Measurements from ENCODE around the gene PNMA8C.

The PNMA8C gene

GRCh38 chr19:46390121-46390858 lies 38.4 kb downstream of the PNMA8C start:
- ChIA-PET POLR2A (no interaction called here), CTCF (interaction anchor here (2.3 kb wide), 1 partner anchor 124 kb away, joined by 7 read pairs; no protein-coding TSS in a partner anchor)
- no peak overlapping the region for H3K4me3 ChIP-seq (ENCODE audit: low read depth, low read length)
- H3K4me1 ChIP-seq (ENCODE audit: control insufficient read depth, insufficient read depth, low read length): no peaks in the 10 kb centered on the region
- H3K9me3 ChIP-seq (ENCODE audit: control insufficient read depth, insufficient read depth, low read depth, low read length): no peaks in the 10 kb centered on the region
- H3K36me3 ChIP-seq (ENCODE audit: control insufficient read depth in 2 of 2, insufficient read depth in 1 of 2, low read length in 2 of 2): peaks cover 31 to 67% of the 10 kb centered on the region in 2 experiments
- TF ChIP-seq ZNF138 (tag by site-specific recombination; IDR thresholded peaks at IDR 0.05; ENCODE audit: borderline replicate concordance) (no peak), ZNF626 (tag by site-specific recombination; IDR thresholded peaks at IDR 0.05) (no peak), ZNF571 (tag by site-specific recombination; IDR thresholded peaks at IDR 0.05) (no peak), ZNF558 (tag by site-specific recombination; IDR thresholded peaks at IDR 0.05) (no peak), ZBTB6 (tag by site-specific recombination; IDR thresholded peaks at IDR 0.05) (no peak), ZNF10 (tag by site-specific recombination; IDR thresholded peaks at IDR 0.05) (no peak), EGR2 (tag by site-specific recombination; IDR thresholded peaks at IDR 0.05; ENCODE audit: low read depth) (no peak), ZSCAN18 (tag by site-specific recombination; IDR thresholded peaks at IDR 0.05) (no peak), PRDM10 (tag by site-specific recombination; IDR thresholded peaks at IDR 0.05) (no peak), ZNF449 (tag by site-specific recombination; IDR thresholded peaks at IDR 0.05) (no peak), ZNF292 (tag by site-specific recombination; IDR thresholded peaks at IDR 0.05; ENCODE audit: borderline replicate concordance, low read depth) (no peak), ZNF768 (tag by site-specific recombination; IDR thresholded peaks at IDR 0.05) (no peak), TCF7L2 (IDR thresholded peaks at IDR 0.05; ENCODE audit: borderline replicate concordance, low read depth, low read length) (no peak), FEZF1 (tag by site-specific recombination; IDR thresholded peaks at IDR 0.05) (no peak)
- no peak overlapping the region for H3K27ac ChIP-seq (ENCODE audit: extremely low read depth, low read depth, low read length)

GRCh38 chr19:46388311-46389095 lies 40.2 kb downstream of the PNMA8C start:
- POLR2A ChIA-PET: no interaction called here
- TF ChIP-seq SCRT2 (tag by site-specific recombination; IDR thresholded peaks at IDR 0.05) (no peak), BCL11B (tag by site-specific recombination; IDR thresholded peaks at IDR 0.05; ENCODE audit: low read depth) (0 out of 2 replicates have a peak, but pooled peaks have one; percentile 39)
- H3K27ac ChIP-seq (ENCODE audit: extremely low read depth, low read depth, low read length): no peak overlapping the region
- CTCF ChIA-PET: no interaction called here
- H3K4me1 ChIP-seq (ENCODE audit: control insufficient read depth, insufficient read depth, low read length): no peaks in the 10 kb centered on the region
- peaks cover 40 to 85% of the 10 kb centered on the region in 2 experiments for H3K36me3 ChIP-seq (ENCODE audit: control insufficient read depth in 2 of 2, insufficient read depth in 1 of 2, low read length in 2 of 2)
- H3K4me3 ChIP-seq (ENCODE audit: low read depth, low read length): no peak overlapping the region
- H3K9me3 ChIP-seq (ENCODE audit: control insufficient read depth, insufficient read depth, low read depth, low read length): no peaks in the 10 kb centered on the region

All from HEK293 (cell line).